ENCODE measurements around the gene ACVR1. TPM values are rescaled to one million over a fixed set of nuclear protein-coding genes. Genes with fewer than 3 reads are reported as not detected.

Gene ACVR1
- total and polyA plus RNA-seq, 2 donors (not counting 1 experiment from before 2014, with no cell fraction given): 42.9 to 72.1 TPM

- H3K4me1 ChIP-seq (ENCODE audit: control insufficient read depth, extremely low read depth, insufficient read depth, low read length): peaks cover 3% of the 10 kb centered on the region
- no peak overlapping the region for H2AFZ ChIP-seq (ENCODE audit: low read length)
- H3K36me3 ChIP-seq (ENCODE audit: control insufficient read depth, insufficient read depth, low read length): no peaks in the 10 kb centered on the region
- H3K4me2 ChIP-seq (ENCODE audit: extremely low read depth, insufficient read depth, low read length): no peak overlapping the region
- no peak for TF ChIP-seq EZH2 (IDR thresholded peaks at IDR 0.05; ENCODE audit: low read length, missing control alignments)
- TF ChIP-seq, protein P1, sequence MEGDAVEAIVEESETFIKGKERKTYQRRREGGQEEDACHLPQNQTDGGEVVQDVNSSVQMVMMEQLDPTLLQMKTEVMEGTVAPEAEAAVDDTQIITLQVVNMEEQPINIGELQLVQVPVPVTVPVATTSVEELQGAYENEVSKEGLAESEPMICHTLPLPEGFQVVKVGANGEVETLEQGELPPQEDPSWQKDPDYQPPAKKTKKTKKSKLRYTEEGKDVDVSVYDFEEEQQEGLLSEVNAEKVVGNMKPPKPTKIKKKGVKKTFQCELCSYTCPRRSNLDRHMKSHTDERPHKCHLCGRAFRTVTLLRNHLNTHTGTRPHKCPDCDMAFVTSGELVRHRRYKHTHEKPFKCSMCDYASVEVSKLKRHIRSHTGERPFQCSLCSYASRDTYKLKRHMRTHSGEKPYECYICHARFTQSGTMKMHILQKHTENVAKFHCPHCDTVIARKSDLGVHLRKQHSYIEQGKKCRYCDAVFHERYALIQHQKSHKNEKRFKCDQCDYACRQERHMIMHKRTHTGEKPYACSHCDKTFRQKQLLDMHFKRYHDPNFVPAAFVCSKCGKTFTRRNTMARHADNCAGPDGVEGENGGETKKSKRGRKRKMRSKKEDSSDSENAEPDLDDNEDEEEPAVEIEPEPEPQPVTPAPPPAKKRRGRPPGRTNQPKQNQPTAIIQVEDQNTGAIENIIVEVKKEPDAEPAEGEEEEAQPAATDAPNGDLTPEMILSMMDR (conservative IDR thresholded peaks at IDR 0.05 in 1 of 2, IDR thresholded peaks at IDR 0.05 in 1 of 2; ENCODE audit: low read depth in 1 of 2, low read length in 2 of 2): no peak
- peak in 1 of 2 donors; percentile 64 for DNase-seq (ENCODE audit: low read depth in 2 of 2)
- peaks cover 12% of the 10 kb centered on the region for H3K79me2 ChIP-seq (ENCODE audit: control insufficient read depth, insufficient read depth, low read length)
- H3K9ac ChIP-seq (ENCODE audit: insufficient read depth, low read length): no peak overlapping the region
- no peaks in the 10 kb centered on the region for H3K9me3 ChIP-seq (ENCODE audit: control insufficient read depth, insufficient read depth, low read depth, low read length)
- H3K4me3 ChIP-seq (replicated peaks in 1 of 4; ENCODE audit: control extremely low read depth in 1 of 4, insufficient read depth in 1 of 4, low read depth in 3 of 4, low read length in 4 of 4): no peak overlapping the region
- no peaks in the 10 kb centered on the region for H3K27me3 ChIP-seq (ENCODE audit: control insufficient read depth, insufficient read depth, low read length)
- no peak overlapping the region for H3K27ac ChIP-seq (ENCODE audit: insufficient read depth, low read length)
- H4K20me1 ChIP-seq (ENCODE audit: control insufficient read depth, extremely low read depth, insufficient read depth, low read length): no peaks in the 10 kb centered on the region
Observed at GRCh38 chr2:157825885-157826284, 50.2 kb downstream of the ACVR1 start.

DNA sequence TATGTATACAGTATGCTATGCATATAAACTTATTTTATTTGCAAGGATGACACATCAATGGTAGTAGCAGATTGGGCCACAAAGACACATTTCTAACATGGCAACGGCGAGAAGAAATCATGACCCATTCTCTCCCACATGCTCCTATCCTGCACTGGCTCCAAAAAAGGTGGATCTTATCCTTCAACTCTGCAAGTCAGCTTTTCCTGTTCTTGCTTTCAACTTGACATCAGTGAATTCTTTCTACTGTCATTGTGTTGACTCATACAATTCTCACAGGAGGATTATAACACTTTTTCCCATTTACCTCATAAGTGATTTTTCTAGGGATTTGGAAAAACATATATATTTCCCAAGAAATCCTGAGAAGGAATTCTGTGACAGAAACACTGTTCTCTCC lies 53.1 kb downstream of the ACVR1 start:
- Histone ChIP-seq H3K27ac (ENCODE audit: insufficient read depth, low read length) (no peak overlapping the region), H3K4me1 (ENCODE audit: control insufficient read depth, extremely low read depth, insufficient read depth, low read length) (no peaks in the 10 kb centered on the region), H3K79me2 (ENCODE audit: control insufficient read depth, insufficient read depth, low read length) (peaks cover 3% of the 10 kb centered on the region), H3K27me3 (ENCODE audit: control insufficient read depth, insufficient read depth, low read length) (no peaks in the 10 kb centered on the region), H3K4me2 (ENCODE audit: extremely low read depth, insufficient read depth, low read length) (no peak overlapping the region), H3K36me3 (ENCODE audit: control insufficient read depth, insufficient read depth, low read length) (peaks cover 3% of the 10 kb centered on the region), H2AFZ (ENCODE audit: low read length) (no peak overlapping the region), H3K9ac (ENCODE audit: insufficient read depth, low read length) (no peak overlapping the region), H3K4me3 (replicated peaks in 1 of 4; ENCODE audit: control extremely low read depth in 1 of 4, insufficient read depth in 1 of 4, low read depth in 3 of 4, low read length in 4 of 4) (no peak overlapping the region), H3K9me3 (ENCODE audit: control insufficient read depth, insufficient read depth, low read depth, low read length) (no peaks in the 10 kb centered on the region), H4K20me1 (ENCODE audit: control insufficient read depth, extremely low read depth, insufficient read depth, low read length) (no peaks in the 10 kb centered on the region)
- DNase-seq (ENCODE audit: low read depth in 2 of 2): peak; percentile 19 to 84
- TF ChIP-seq EZH2 (IDR thresholded peaks at IDR 0.05; ENCODE audit: low read length, missing control alignments): no peak
- TF ChIP-seq, protein P1 (conservative IDR thresholded peaks at IDR 0.05 in 1 of 2, IDR thresholded peaks at IDR 0.05 in 1 of 2; ENCODE audit: low read depth in 1 of 2, low read length in 2 of 2): no peak

DNA sequence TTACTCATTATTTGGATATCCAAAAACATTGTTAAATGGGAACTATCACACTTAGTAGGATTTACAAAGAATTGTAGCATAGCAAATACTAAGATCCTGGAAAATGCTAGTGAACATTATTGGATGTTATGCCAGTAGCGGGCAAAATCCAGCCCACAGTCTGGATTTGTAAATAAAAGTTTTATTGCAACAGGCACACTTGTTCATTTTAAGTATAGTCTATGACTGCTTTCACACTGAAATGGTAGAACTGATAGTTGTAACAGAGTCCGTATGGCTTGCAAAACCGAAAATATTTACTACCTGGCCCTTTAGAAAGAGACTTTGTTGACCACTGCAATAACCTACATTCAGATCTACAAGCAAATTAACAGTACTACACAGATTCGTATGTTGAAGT lies 53.6 kb downstream of the ACVR1 start:
- H4K20me1 ChIP-seq (ENCODE audit: control insufficient read depth, extremely low read depth, insufficient read depth, low read length): no peaks in the 10 kb centered on the region
- H3K79me2 ChIP-seq (ENCODE audit: control insufficient read depth, insufficient read depth, low read length): peaks cover 2% of the 10 kb centered on the region
- no peak overlapping the region for H3K27ac ChIP-seq (ENCODE audit: insufficient read depth, low read length)
- H3K4me3 ChIP-seq (replicated peaks in 1 of 4; ENCODE audit: control extremely low read depth in 1 of 4, insufficient read depth in 1 of 4, low read depth in 3 of 4, low read length in 4 of 4): no peak overlapping the region
- no peaks in the 10 kb centered on the region for H3K4me1 ChIP-seq (ENCODE audit: control insufficient read depth, extremely low read depth, insufficient read depth, low read length)
- TF ChIP-seq, protein P1 (conservative IDR thresholded peaks at IDR 0.05 in 1 of 2, IDR thresholded peaks at IDR 0.05 in 1 of 2; ENCODE audit: low read depth in 1 of 2, low read length in 2 of 2): no peak
- no peak for TF ChIP-seq EZH2 (IDR thresholded peaks at IDR 0.05; ENCODE audit: low read length, missing control alignments)
- no peak overlapping the region for H3K4me2 ChIP-seq (ENCODE audit: extremely low read depth, insufficient read depth, low read length)
- H3K27me3 ChIP-seq (ENCODE audit: control insufficient read depth, insufficient read depth, low read length): no peaks in the 10 kb centered on the region
- DNase-seq (ENCODE audit: low read depth in 2 of 2): no peak
- no peak overlapping the region for H3K9ac ChIP-seq (ENCODE audit: insufficient read depth, low read length)
- peaks cover 3% of the 10 kb centered on the region for H3K36me3 ChIP-seq (ENCODE audit: control insufficient read depth, insufficient read depth, low read length)
- H3K9me3 ChIP-seq (ENCODE audit: control insufficient read depth, insufficient read depth, low read depth, low read length): no peaks in the 10 kb centered on the region
- no peak overlapping the region for H2AFZ ChIP-seq (ENCODE audit: low read length)
